Activated T-helper 1 cell treated with anti-CD3 and anti-CD28 coated beads, Interleukin-12 subunit alpha, Interleukin-12 subunit beta, Interleukin-2, Interleukin-4 antibody, amounts not matched to agents 30 ng/mL and 10 ng/mL and 1 ng/mL, durations not matched to agents 14 hours and 24 hours and 36 hours (primary cell): Measurements from ENCODE around the gene ESAM. TPM values are rescaled to one million over a fixed set of nuclear protein-coding genes. Genes with fewer than 3 reads are reported as not detected.
A peak's percentile ranks its signal among the peaks of the same experiment; 100 is the strongest.

Experiments used
- DNase-seq: peaks from one replicate; pipeline ENCODE4 v3.0.0; 2021; ENCODE audit warnings: low spot score
- H3K27ac Mint-ChIP-seq: one replicate; pipeline ENCODE4 v1.8.0; 2021; ENCODE audit warnings: mild to moderate bottlenecking, mixed read lengths
- H3K27me3 Mint-ChIP-seq: one replicate; pipeline ENCODE4 v1.8.0; 2022; ENCODE audit warnings: mild to moderate bottlenecking, moderate library complexity, mixed read lengths; ENCODE audit not compliant: insufficient read depth
- H3K36me3 Mint-ChIP-seq: one replicate; pipeline ENCODE4 v1.8.0; 2021; ENCODE audit warnings: low read depth, mixed read lengths
- H3K4me1 Mint-ChIP-seq: one replicate; pipeline ENCODE4 v1.8.0; 2021; ENCODE audit warnings: low read depth, mixed read lengths
- H3K4me3 Mint-ChIP-seq: one replicate; pipeline ENCODE4 v1.8.0; 2021; ENCODE audit warnings: mild to moderate bottlenecking, moderate library complexity, mixed read lengths
- H3K9me3 Mint-ChIP-seq: one replicate; pipeline ENCODE4 v1.8.0; 2021; ENCODE audit warnings: mixed read lengths
- intact Hi-C: fragments of 100-400 bp; cut with micrococcal nuclease; formaldehyde crosslinking; loops from one replicate; pipeline ENCODE4 v1.15.1; 2024
- total RNA-seq: library from RNA; stranded (reverse); gene quantifications from 2 replicates; pipeline ENCODE4 v1.2.3, GENCODE V29; 2022

Gene ESAM
- total RNA-seq, 1 donor from 2014 or later: 0.52 TPM

- Mint-ChIP-seq H3K4me3 (no peak overlapping the region), H3K4me1 (peaks cover 20% of the 10 kb centered on the region), H3K27me3 (peaks cover 40% of the 10 kb centered on the region), H3K9me3 (no peaks in the 10 kb centered on the region), H3K27ac (no peak overlapping the region), H3K36me3 (no peaks in the 10 kb centered on the region)
- DNase-seq: no peak
- intact Hi-C loops: no loop called here
These were observed 7.8 kb downstream of the ESAM start for GRCh38 chr11:124754309-124754708.

- Mint-ChIP-seq H3K4me3 (no peak overlapping the region), H3K9me3 (no peaks in the 10 kb centered on the region), H3K27me3 (peaks cover 33% of the 10 kb centered on the region), H3K27ac (no peak overlapping the region), H3K4me1 (peaks cover 25% of the 10 kb centered on the region), H3K36me3 (no peaks in the 10 kb centered on the region)
- intact Hi-C loops: no loop called here
- DNase-seq: no peak
These were observed 8.5 kb downstream of the ESAM start for GRCh38 chr11:124753624-124754023.

GRCh38 chr11:124753205-124753604, 8.9 kb downstream of the ESAM start:
- no peaks in the 10 kb centered on the region for H3K36me3 Mint-ChIP-seq
- H3K4me3 Mint-ChIP-seq: no peak overlapping the region
- H3K27ac Mint-ChIP-seq: no peak overlapping the region
- peaks cover 31% of the 10 kb centered on the region for H3K27me3 Mint-ChIP-seq
- no peak for DNase-seq
- intact Hi-C loops: no loop called here
- H3K9me3 Mint-ChIP-seq: no peaks in the 10 kb centered on the region
- peaks cover 23% of the 10 kb centered on the region for H3K4me1 Mint-ChIP-seq

- no peaks in the 10 kb centered on the region for H3K9me3 Mint-ChIP-seq
- no peak overlapping the region for H3K4me3 Mint-ChIP-seq
- intact Hi-C loops: no loop called here
These were observed 9.5 kb downstream of the ESAM start for GRCh38 chr11:124752471-124753102.

GRCh38 chr11:124751741-124752470, 10.2 kb downstream of the ESAM start, which contains the start of gene VSIG2:
Gene VSIG2 (minus strand): TSS chr11:124752255. CDS start chr11:124752137, 118 bp downstream.
- Mint-ChIP-seq H3K4me3 (no peak within 1 kb of the TSS), H3K27ac (no peak within 1 kb of the TSS)

More at GRCh38 chr11:124752471-124753102, 9.5 kb downstream of the ESAM start:
- peaks cover 27% of the 10 kb centered on the region for H3K27me3 Mint-ChIP-seq
- no peak for DNase-seq
- peaks cover 21% of the 10 kb centered on the region for H3K4me1 Mint-ChIP-seq
- H3K27ac Mint-ChIP-seq: no peak overlapping the region
- no peaks in the 10 kb centered on the region for H3K36me3 Mint-ChIP-seq

GRCh38 chr11:124751391-124751740, 10.7 kb downstream of the ESAM start:
- Mint-ChIP-seq H3K4me3 (no peak overlapping the region), H3K27me3 (peaks cover 15% of the 10 kb centered on the region), H3K9me3 (no peaks in the 10 kb centered on the region), H3K36me3 (no peaks in the 10 kb centered on the region), H3K4me1 (peaks cover 25% of the 10 kb centered on the region), H3K27ac (no peak overlapping the region)
- DNase-seq: no peak
- intact Hi-C loops: no loop called here

More at GRCh38 chr11:124751741-124752470, 10.2 kb downstream of the ESAM start, which contains the start of gene VSIG2:
- H3K4me1 Mint-ChIP-seq: peaks cover 21% of the 10 kb centered on the region
- H3K27me3 Mint-ChIP-seq: peaks cover 21% of the 10 kb centered on the region
- no peaks in the 10 kb centered on the region for H3K36me3 Mint-ChIP-seq
- no peaks in the 10 kb centered on the region for H3K9me3 Mint-ChIP-seq
- DNase-seq: no peak
- intact Hi-C loops: no loop called here

GRCh38 chr11:124749912-124750311, 12.2 kb downstream of the ESAM start:
- intact Hi-C loops: loop anchor here (5.0 to 10.0 kb wide), 3 partner anchors 202 to 1685 kb away; partner anchors contain the start of genes CCDC15, HSPA8 and HYLS1
- Mint-ChIP-seq H3K4me3 (no peak overlapping the region), H3K27me3 (peaks cover 10% of the 10 kb centered on the region), H3K36me3 (no peaks in the 10 kb centered on the region), H3K9me3 (no peaks in the 10 kb centered on the region), H3K4me1 (peaks cover 28% of the 10 kb centered on the region), H3K27ac (no peak overlapping the region)
- no peak for DNase-seq

- Mint-ChIP-seq H3K27ac (no peak overlapping the region), H3K36me3 (no peaks in the 10 kb centered on the region), H3K9me3 (no peaks in the 10 kb centered on the region), H3K4me3 (no peak overlapping the region), H3K4me1 (peaks cover 28% of the 10 kb centered on the region), H3K27me3 (peaks cover 10% of the 10 kb centered on the region)
- intact Hi-C loops: loop anchor here (5.0 to 10.0 kb wide), 3 partner anchors 204 to 1684 kb away; partner anchors contain the start of genes CCDC15, HSPA8 and HYLS1
- no peak for DNase-seq
These were observed 13.4 kb downstream of the ESAM start for GRCh38 chr11:124748481-124749343.

- Mint-ChIP-seq H3K27ac (no peak overlapping the region), H3K36me3 (no peaks in the 10 kb centered on the region), H3K27me3 (peaks cover 12% of the 10 kb centered on the region), H3K9me3 (no peaks in the 10 kb centered on the region), H3K4me1 (peaks cover 28% of the 10 kb centered on the region), H3K4me3 (no peak overlapping the region)
- intact Hi-C loops: loop anchor here (5.0 to 10.0 kb wide), 3 partner anchors 204 to 1683 kb away; partner anchors contain the start of genes CCDC15, HSPA8 and HYLS1
- no peak for DNase-seq
These were observed 14.0 kb downstream of the ESAM start for GRCh38 chr11:124748100-124748418.

- Mint-ChIP-seq H3K27me3 (peaks cover 10% of the 10 kb centered on the region), H3K9me3 (no peaks in the 10 kb centered on the region), H3K27ac (no peak overlapping the region), H3K4me1 (peaks cover 28% of the 10 kb centered on the region), H3K36me3 (no peaks in the 10 kb centered on the region), H3K4me3 (peak overlapping the region; percentile 89)
- intact Hi-C loops: loop anchor here (1.0 to 10.0 kb wide), 6 partner anchors 8 to 1683 kb away; partner anchors contain the start of genes CCDC15, CDON, HSPA8 and HYLS1
- no peak for DNase-seq
These were observed 14.5 kb downstream of the ESAM start for GRCh38 chr11:124747406-124748099.

GRCh38 chr11:124746621-124747243, 15.4 kb downstream of the ESAM start:
- H3K4me1 Mint-ChIP-seq: peaks cover 28% of the 10 kb centered on the region

More at GRCh38 chr11:124746621-124747243, 15.4 kb downstream of the ESAM start:
- intact Hi-C loops: loop anchor here (1.0 to 10.0 kb wide), 12 partner anchors 7 to 1682 kb away; partner anchors contain the start of genes CCDC15, CDON, HSPA8 and HYLS1
- Mint-ChIP-seq H3K27me3 (peaks cover 12% of the 10 kb centered on the region), H3K27ac (peak overlapping the region; percentile 86), H3K4me3 (peak overlapping the region; percentile 89), H3K36me3 (no peaks in the 10 kb centered on the region), H3K9me3 (no peaks in the 10 kb centered on the region)
- DNase-seq: peak; percentile 64
